ENCODE results near the gene GLRA3. TPM values are rescaled to one million over a fixed set of nuclear protein-coding genes. Genes with fewer than 3 reads are reported as not detected.

Gene GLRA3
- total RNA-seq, 1 donor, result not detected

- Histone ChIP-seq H3K27ac (ENCODE audit: low read depth, low read length) (no peak overlapping the region), H3K4me2 (ENCODE audit: insufficient read depth, low read length) (no peak overlapping the region), H2AFZ (ENCODE audit: low read length) (no peak overlapping the region), H3K27me3 (ENCODE audit: insufficient read depth, low read length) (no peaks in the 10 kb centered on the region), H3K79me2 (ENCODE audit: insufficient read depth, low read length) (no peaks in the 10 kb centered on the region), H4K20me1 (ENCODE audit: insufficient read depth, low read length) (no peaks in the 10 kb centered on the region), H3K4me1 (ENCODE audit: insufficient read depth, low read length) (no peaks in the 10 kb centered on the region), H3K9me3 (ENCODE audit: low read depth, low read length) (no peaks in the 10 kb centered on the region), H3K4me3 (ENCODE audit: insufficient read depth, low read length) (no peak overlapping the region), H3K36me3 (ENCODE audit: insufficient read depth, low read length) (no peaks in the 10 kb centered on the region)
- DNase-seq (ENCODE audit: insufficient read length, low spot score, missing footprints), result no peak
- TF ChIP-seq CTCF (IDR thresholded peaks at IDR 0.05; ENCODE audit: extremely low read depth, low read depth, low read length), result no peak
Observed at GRCh38 chr4:174663216-174663615, 165.8 kb downstream of the GLRA3 start.

DNA sequence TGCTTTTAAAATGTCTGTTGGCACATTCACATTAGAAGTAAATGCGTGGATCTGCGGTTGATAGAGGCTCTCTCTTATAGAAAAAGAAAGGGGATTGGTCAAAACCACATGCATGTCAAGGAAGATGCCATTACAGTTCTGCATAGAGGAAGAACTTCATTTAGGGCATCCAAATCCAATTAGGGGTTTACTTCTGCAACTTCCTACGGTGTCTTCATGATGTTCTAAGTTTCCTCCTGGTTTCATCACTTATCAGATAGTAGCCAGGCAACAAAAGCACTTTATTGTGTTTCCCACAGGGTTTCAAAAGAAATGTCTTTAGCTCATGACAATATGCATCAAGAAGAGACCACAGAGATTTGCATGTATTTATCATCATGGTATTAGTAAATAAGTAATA, 170.8 kb downstream of the GLRA3 start:
- no peak overlapping the region for H3K4me2 ChIP-seq (ENCODE audit: insufficient read depth, low read length)
- no peak overlapping the region for H3K4me3 ChIP-seq (ENCODE audit: insufficient read depth, low read length)
- H3K9me3 ChIP-seq (ENCODE audit: low read depth, low read length), result no peaks in the 10 kb centered on the region
- H3K36me3 ChIP-seq (ENCODE audit: insufficient read depth, low read length), result no peaks in the 10 kb centered on the region
- H2AFZ ChIP-seq (ENCODE audit: low read length), result no peak overlapping the region
- no peak for DNase-seq (ENCODE audit: insufficient read length, low spot score, missing footprints)
- TF ChIP-seq CTCF (IDR thresholded peaks at IDR 0.05; ENCODE audit: extremely low read depth, low read depth, low read length), result no peak
- no peaks in the 10 kb centered on the region for H3K4me1 ChIP-seq (ENCODE audit: insufficient read depth, low read length)
- no peaks in the 10 kb centered on the region for H3K79me2 ChIP-seq (ENCODE audit: insufficient read depth, low read length)
- H3K27me3 ChIP-seq (ENCODE audit: insufficient read depth, low read length), result no peaks in the 10 kb centered on the region
- H4K20me1 ChIP-seq (ENCODE audit: insufficient read depth, low read length), result no peaks in the 10 kb centered on the region
- no peak overlapping the region for H3K27ac ChIP-seq (ENCODE audit: low read depth, low read length)

GRCh38 chr4:174657472-174657871, 171.6 kb downstream of the GLRA3 start:
- Histone ChIP-seq H3K4me2 (ENCODE audit: insufficient read depth, low read length) (no peak overlapping the region), H3K27me3 (ENCODE audit: insufficient read depth, low read length) (no peaks in the 10 kb centered on the region), H3K4me1 (ENCODE audit: insufficient read depth, low read length) (no peaks in the 10 kb centered on the region), H3K36me3 (ENCODE audit: insufficient read depth, low read length) (no peaks in the 10 kb centered on the region), H2AFZ (ENCODE audit: low read length) (no peak overlapping the region), H3K27ac (ENCODE audit: low read depth, low read length) (no peak overlapping the region), H4K20me1 (ENCODE audit: insufficient read depth, low read length) (no peaks in the 10 kb centered on the region), H3K4me3 (ENCODE audit: insufficient read depth, low read length) (no peak overlapping the region), H3K9me3 (ENCODE audit: low read depth, low read length) (no peaks in the 10 kb centered on the region), H3K79me2 (ENCODE audit: insufficient read depth, low read length) (no peaks in the 10 kb centered on the region)
- no peak for TF ChIP-seq CTCF (IDR thresholded peaks at IDR 0.05; ENCODE audit: extremely low read depth, low read depth, low read length)
- DNase-seq (ENCODE audit: insufficient read length, low spot score, missing footprints), result no peak

DNA sequence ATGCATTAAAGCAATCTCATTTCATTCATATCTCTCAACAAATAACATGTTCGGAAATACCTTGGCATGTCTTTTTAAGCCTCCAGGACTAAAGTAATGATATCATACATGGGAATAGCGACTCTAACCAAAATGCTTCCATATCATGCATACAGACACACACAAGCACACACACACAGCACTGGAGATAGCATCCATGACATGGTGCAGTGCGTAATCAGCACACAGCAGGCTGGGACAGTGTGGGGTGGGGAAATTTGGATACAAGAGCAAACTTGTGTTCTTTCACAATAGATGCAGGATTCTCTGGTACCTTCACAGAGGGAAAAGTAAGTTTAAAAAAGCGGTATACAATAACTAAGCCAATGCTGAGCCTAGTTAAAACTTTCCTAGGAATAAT, 174.4 kb downstream of the GLRA3 start:
- TF ChIP-seq CTCF (IDR thresholded peaks at IDR 0.05; ENCODE audit: extremely low read depth, low read depth, low read length), result no peak
- no peaks in the 10 kb centered on the region for H3K27me3 ChIP-seq (ENCODE audit: insufficient read depth, low read length)
- no peaks in the 10 kb centered on the region for H3K36me3 ChIP-seq (ENCODE audit: insufficient read depth, low read length)
- no peaks in the 10 kb centered on the region for H4K20me1 ChIP-seq (ENCODE audit: insufficient read depth, low read length)
- no peak overlapping the region for H3K4me3 ChIP-seq (ENCODE audit: insufficient read depth, low read length)
- no peak overlapping the region for H3K27ac ChIP-seq (ENCODE audit: low read depth, low read length)
- no peaks in the 10 kb centered on the region for H3K9me3 ChIP-seq (ENCODE audit: low read depth, low read length)
- no peak overlapping the region for H3K4me2 ChIP-seq (ENCODE audit: insufficient read depth, low read length)
- no peak for DNase-seq (ENCODE audit: insufficient read length, low spot score, missing footprints)
- no peak overlapping the region for H2AFZ ChIP-seq (ENCODE audit: low read length)
- no peaks in the 10 kb centered on the region for H3K79me2 ChIP-seq (ENCODE audit: insufficient read depth, low read length)
- no peaks in the 10 kb centered on the region for H3K4me1 ChIP-seq (ENCODE audit: insufficient read depth, low read length)
